H9 (cell line): ENCODE measurements around the gene CABP7. TPM values are rescaled to one million over a fixed set of nuclear protein-coding genes. Genes with fewer than 3 reads are reported as not detected.

Experiments used
- DNase-seq: peaks from one replicate; pipeline ENCODE4 v3.0.0-alpha.2; 2017
- H2AFZ ChIP-seq: one replicate; pipeline ENCODE4 v1.6.1; 2013; ENCODE audit warnings: mild to moderate bottlenecking, low read length, control low read depth, moderate library complexity
- H2AK5ac ChIP-seq: 2 replicates; pipeline ENCODE4 v1.6.1; 2013; ENCODE audit warnings: low read length, control low read depth, mixed read lengths; ENCODE audit not compliant: insufficient read length
- H2BK120ac ChIP-seq: one replicate; pipeline ENCODE4 v1.6.1; 2013; ENCODE audit warnings: low read depth, mild to moderate bottlenecking, low read length, control low read depth, inconsistent platforms; ENCODE audit not compliant: poor library complexity, severe bottlenecking
- H2BK12ac ChIP-seq: 2 replicates; pipeline ENCODE4 v1.6.1; 2013; ENCODE audit warnings: low read length, control low read depth, mixed read lengths, low read depth; ENCODE audit not compliant: insufficient read length
- H2BK15ac ChIP-seq: 2 replicates; pipeline ENCODE4 v1.6.1; 2013; ENCODE audit warnings: low read depth, low read length, control low read depth
- H2BK20ac ChIP-seq: one replicate; pipeline ENCODE4 v1.6.1; 2013; ENCODE audit warnings: low read depth, mild to moderate bottlenecking, low read length, control low read depth, inconsistent platforms; ENCODE audit not compliant: poor library complexity, severe bottlenecking
- H2BK5ac ChIP-seq: 2 replicates; pipeline ENCODE4 v1.6.1; 2013; ENCODE audit warnings: low read length, control low read depth, mixed read lengths; ENCODE audit not compliant: insufficient read length
- H3K14ac ChIP-seq: 2 replicates; pipeline ENCODE4 v1.6.1; 2013; ENCODE audit warnings: low read length, control low read depth; ENCODE audit not compliant: insufficient read depth
- H3K18ac ChIP-seq: 2 replicates; pipeline ENCODE4 v1.6.1; 2013; ENCODE audit warnings: low read depth, mild to moderate bottlenecking, mixed read lengths, low read length, control low read depth; ENCODE audit not compliant: insufficient read length
- H3K23ac ChIP-seq: 2 replicates; pipeline ENCODE4 v1.6.1; 2013; ENCODE audit warnings: low read length, control low read depth, mixed read lengths, low read depth; ENCODE audit not compliant: insufficient read length
- H3K23me2 ChIP-seq: 2 replicates; pipeline ENCODE4 v1.6.1; 2013; ENCODE audit warnings: low read depth, mild to moderate bottlenecking, mixed read lengths, low read length, control low read depth; ENCODE audit not compliant: insufficient read length, poor library complexity, severe bottlenecking
- H3K27ac ChIP-seq: 2 replicates; pipeline ENCODE4 v1.5.1; 2013; ENCODE audit warnings: low read length, control low read depth, mixed read lengths, low read depth; ENCODE audit not compliant: insufficient read length
- H3K27me3 ChIP-seq: 2 replicates; pipeline ENCODE4 v1.6.1; 2013; ENCODE audit warnings: low read length, control low read depth, inconsistent platforms; ENCODE audit not compliant: insufficient read depth
- H3K4ac ChIP-seq: 2 replicates; pipeline ENCODE4 v1.6.1; 2013; ENCODE audit warnings: low read depth, mild to moderate bottlenecking, control low read depth, inconsistent platforms, low read length, moderate library complexity
- H3K4me1 ChIP-seq: 2 replicates; pipeline ENCODE4 v1.6.1; 2013; ENCODE audit warnings: low read length, control low read depth, inconsistent platforms; ENCODE audit not compliant: insufficient read depth
- H3K4me2 ChIP-seq: 2 replicates; pipeline ENCODE4 v1.6.1; 2013; ENCODE audit warnings: low read length, control low read depth, mixed read lengths; ENCODE audit not compliant: insufficient read length, insufficient read depth
- H3K56ac ChIP-seq: 2 replicates; pipeline ENCODE4 v1.6.1; 2013; ENCODE audit warnings: low read depth, mild to moderate bottlenecking, mixed read lengths, low read length, control low read depth; ENCODE audit not compliant: insufficient read length
- H3K79me1 ChIP-seq: 2 replicates; pipeline ENCODE4 v1.6.1; 2013; ENCODE audit warnings: low read depth, mild to moderate bottlenecking, moderate library complexity, low read length, control low read depth, inconsistent platforms; ENCODE audit not compliant: insufficient read depth, poor library complexity, severe bottlenecking
- H3K79me2 ChIP-seq: 2 replicates; pipeline ENCODE4 v1.6.1; 2013; ENCODE audit warnings: low read length, control low read depth, inconsistent platforms; ENCODE audit not compliant: insufficient read depth
- H3K9ac ChIP-seq: 2 replicates; pipeline ENCODE4 v1.6.1; 2013; ENCODE audit warnings: low read length, control low read depth, mixed read lengths; ENCODE audit not compliant: insufficient read length; ENCODE audit errors: extremely low read depth
- H3K9me3 ChIP-seq: one replicate; pipeline ENCODE4 v1.6.1; 2013; ENCODE audit warnings: low read depth, low read length, inconsistent platforms; ENCODE audit not compliant: control insufficient read depth
- H3T11ph ChIP-seq: one replicate; pipeline ENCODE4 v1.6.1; 2013; ENCODE audit warnings: mild to moderate bottlenecking, low read length, control low read depth, inconsistent platforms
- H4K20me1 ChIP-seq: one replicate; pipeline ENCODE4 v1.6.1; 2013; ENCODE audit not compliant: control insufficient read depth, insufficient read length, insufficient read depth
- H4K5ac ChIP-seq: 2 replicates; pipeline ENCODE4 v1.6.1; 2013; ENCODE audit warnings: low read depth, mild to moderate bottlenecking, mixed read lengths, low read length, control low read depth; ENCODE audit not compliant: insufficient read length
- H4K8ac ChIP-seq: replicated peaks from 2 replicates; pipeline ENCODE4 v1.6.1; 2013; ENCODE audit warnings: low read length, control low read depth, mixed read lengths, low read depth; ENCODE audit not compliant: insufficient read length
- H4K91ac ChIP-seq: 2 replicates; pipeline ENCODE4 v1.6.1; 2013; ENCODE audit warnings: low read depth, mild to moderate bottlenecking, moderate library complexity, mixed read lengths, low read length, control low read depth; ENCODE audit not compliant: insufficient read length
- H3K27ac Mint-ChIP-seq, 3 experiments: 2 replicates in 2 of 3; 3 replicates in 1 of 3; pipeline ENCODE4 v1.8.0; 2020 to 2021; ENCODE audit warnings: mixed read lengths in 3 of 3, mild to moderate bottlenecking in 1 of 3, moderate library complexity in 1 of 3
- H3K27me3 Mint-ChIP-seq: 2 replicates; pipeline ENCODE4 v1.8.0; 2021; ENCODE audit warnings: low read depth, mild to moderate bottlenecking, moderate library complexity, mixed read lengths
- H3K36me3 Mint-ChIP-seq, 3 experiments: 2 replicates in 2 of 3; 3 replicates in 1 of 3; pipeline ENCODE4 v1.8.0; 2020 to 2021; ENCODE audit warnings: low read depth in 3 of 3, mixed read lengths in 3 of 3; ENCODE audit not compliant: insufficient read depth in 1 of 3
- H3K4me1 Mint-ChIP-seq, 2 experiments: 2 replicates each; pipeline ENCODE4 v1.8.0; 2020; ENCODE audit warnings: mixed read lengths in 2 of 2
- H3K4me3 Mint-ChIP-seq, 2 experiments: 2 replicates in 1 of 2; 3 replicates in 1 of 2; pipeline ENCODE4 v1.8.0; 2020 to 2021; ENCODE audit warnings: mild to moderate bottlenecking in 2 of 2, mixed read lengths in 2 of 2, moderate library complexity in 1 of 2
- H3K9me3 Mint-ChIP-seq, 2 experiments: 2 replicates in 1 of 2; 3 replicates in 1 of 2; pipeline ENCODE4 v1.8.0; 2020; ENCODE audit warnings: mild to moderate bottlenecking in 2 of 2, mixed read lengths in 2 of 2, moderate library complexity in 1 of 2
- WGBS: extraction: QIAGEN DNeasy Blood & Tissue Kit; methylation state at CpG from one replicate; pipeline ENCODE4 v1.1.7; 2013; ENCODE audit warnings: missing lambda C conversion rate, low lambda C conversion rate, mixed read lengths; ENCODE audit not compliant: insufficient read length; ENCODE audit errors: extremely low coverage; 5-methylcytosine and 5-hydroxymethylcytosine counted together
- total RNA-seq: library from RNA; stranded (reverse); gene quantifications from 2 replicates; pipeline ENCODE4 v1.2.1, GENCODE V29; 2021
- TF ChIP-seq, protein P1 (sequence below): fragments of 200-600 bp; sonication (generic); conservative IDR thresholded peaks from 3 replicates; pipeline ENCODE4 v1.8.0; 2021; ENCODE audit warnings: antibody characterized with exemption, mild to moderate bottlenecking

The CABP7 gene
- total RNA-seq, 1 experiment from 2014 or later: 0.83 TPM

GRCh38 chr22:29748248-29748893, 28.6 kb downstream of the CABP7 start:
- Histone ChIP-seq H3K18ac (no peak overlapping the region), H4K20me1 (no peaks in the 10 kb centered on the region)
- TF ChIP-seq, protein P1, sequence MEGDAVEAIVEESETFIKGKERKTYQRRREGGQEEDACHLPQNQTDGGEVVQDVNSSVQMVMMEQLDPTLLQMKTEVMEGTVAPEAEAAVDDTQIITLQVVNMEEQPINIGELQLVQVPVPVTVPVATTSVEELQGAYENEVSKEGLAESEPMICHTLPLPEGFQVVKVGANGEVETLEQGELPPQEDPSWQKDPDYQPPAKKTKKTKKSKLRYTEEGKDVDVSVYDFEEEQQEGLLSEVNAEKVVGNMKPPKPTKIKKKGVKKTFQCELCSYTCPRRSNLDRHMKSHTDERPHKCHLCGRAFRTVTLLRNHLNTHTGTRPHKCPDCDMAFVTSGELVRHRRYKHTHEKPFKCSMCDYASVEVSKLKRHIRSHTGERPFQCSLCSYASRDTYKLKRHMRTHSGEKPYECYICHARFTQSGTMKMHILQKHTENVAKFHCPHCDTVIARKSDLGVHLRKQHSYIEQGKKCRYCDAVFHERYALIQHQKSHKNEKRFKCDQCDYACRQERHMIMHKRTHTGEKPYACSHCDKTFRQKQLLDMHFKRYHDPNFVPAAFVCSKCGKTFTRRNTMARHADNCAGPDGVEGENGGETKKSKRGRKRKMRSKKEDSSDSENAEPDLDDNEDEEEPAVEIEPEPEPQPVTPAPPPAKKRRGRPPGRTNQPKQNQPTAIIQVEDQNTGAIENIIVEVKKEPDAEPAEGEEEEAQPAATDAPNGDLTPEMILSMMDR: no peak

More at GRCh38 chr22:29748248-29748893, 28.6 kb downstream of the CABP7 start:
- Histone ChIP-seq H3K27me3 (no peaks in the 10 kb centered on the region), H3K27ac (no peak overlapping the region), H2AFZ (no peak overlapping the region), H2AK5ac (no peak overlapping the region), H4K8ac (no peak overlapping the region), H3K9ac (no peak overlapping the region), H2BK5ac (no peak overlapping the region), H2BK20ac (no peak overlapping the region), H3K79me2 (no peaks in the 10 kb centered on the region), H3K4ac (no peak overlapping the region), H2BK120ac (no peak overlapping the region), H3K23me2 (no peaks in the 10 kb centered on the region), H2BK15ac (no peak overlapping the region), H4K91ac (no peak overlapping the region), H2BK12ac (no peak overlapping the region), H4K5ac (no peak overlapping the region), H3K9me3 (no peaks in the 10 kb centered on the region), H3T11ph (no peak overlapping the region), H3K4me2 (no peak overlapping the region), H3K4me1 (no peaks in the 10 kb centered on the region), H3K79me1 (no peaks in the 10 kb centered on the region), H3K23ac (no peak overlapping the region), H3K14ac (no peak overlapping the region), H3K56ac (no peak overlapping the region)
- Mint-ChIP-seq H3K4me3 (no peak overlapping the region), H3K36me3 (peaks cover 1 to 4% (median 3%) of the 10 kb centered on the region in 3 experiments; a peak in 5 of 7 replicates), H3K27ac (no peak overlapping the region), H3K4me1 (peaks cover 0 to 6% of the 10 kb centered on the region in 2 experiments; a peak in 3 of 4 replicates), H3K9me3 (no peaks in the 10 kb centered on the region), H3K27me3 (no peaks in the 10 kb centered on the region)
- DNase-seq: no peak
- no CpG with 5 or more reads among the region's 9 CpGs for WGBS
